ENCODE measurements around the gene DNAH14.
"Not testable (repeated sequence)": the region's sequence is repeated elsewhere in the genome, so short reads cannot be mapped to it uniquely, and the experiment has no call there.

Gene DNAH14

GRCh38 chr1:224923726-224924125, 5.7 kb upstream of the DNAH14 start:
- Histone ChIP-seq H3K27me3 (ENCODE audit: insufficient read depth, low read length) (no peaks in the 10 kb centered on the region), H3K4me3 (ENCODE audit: low read length) (no peak overlapping the region), H3K27ac (ENCODE audit: low read length) (no peak overlapping the region), H3K9me3 (ENCODE audit: insufficient read depth, low read depth, low read length) (no peaks in the 10 kb centered on the region), H3K4me1 (ENCODE audit: insufficient read depth, low read length) (no peaks in the 10 kb centered on the region), H3K36me3 (ENCODE audit: insufficient read depth, low read depth, low read length) (no peaks in the 10 kb centered on the region), H3K9ac (ENCODE audit: low read depth, low read length) (no peak overlapping the region)

GRCh38 chr1:224927631-224928030, 1.8 kb upstream of the DNAH14 start:
- H3K27me3 ChIP-seq (ENCODE audit: insufficient read depth, low read length); H3K4me3 ChIP-seq (ENCODE audit: low read length); H3K36me3 ChIP-seq (ENCODE audit: insufficient read depth, low read depth, low read length); H3K9ac ChIP-seq (ENCODE audit: low read depth, low read length); H3K4me1 ChIP-seq (ENCODE audit: insufficient read depth, low read length); H3K9me3 ChIP-seq (ENCODE audit: insufficient read depth, low read depth, low read length); H3K27ac ChIP-seq (ENCODE audit: low read length): not testable (repeated sequence)

GRCh38 chr1:224928906-224929305, 569 bp upstream of the DNAH14 start:
- H3K4me1 ChIP-seq (ENCODE audit: insufficient read depth, low read length) = no peaks in the 10 kb centered on the region
- H3K4me3 ChIP-seq (ENCODE audit: low read length) = peak overlapping the region; percentile 66
- no peaks in the 10 kb centered on the region for H3K27me3 ChIP-seq (ENCODE audit: insufficient read depth, low read length)
- H3K27ac ChIP-seq (ENCODE audit: low read length) = no peak overlapping the region
- no peak overlapping the region; the same call in 1 of the 2 replicates for H3K9ac ChIP-seq (ENCODE audit: low read depth, low read length)
- H3K9me3 ChIP-seq (ENCODE audit: insufficient read depth, low read depth, low read length) = peaks cover 21% of the 10 kb centered on the region
- no peaks in the 10 kb centered on the region for H3K36me3 ChIP-seq (ENCODE audit: insufficient read depth, low read depth, low read length)

- no peak overlapping the region for H3K9ac ChIP-seq (ENCODE audit: low read depth, low read length)
- no peaks in the 10 kb centered on the region for H3K36me3 ChIP-seq (ENCODE audit: insufficient read depth, low read depth, low read length)
- H3K4me1 ChIP-seq (ENCODE audit: insufficient read depth, low read length) = no peaks in the 10 kb centered on the region
- peaks cover 45% of the 10 kb centered on the region for H3K9me3 ChIP-seq (ENCODE audit: insufficient read depth, low read depth, low read length)
- no peak overlapping the region for H3K4me3 ChIP-seq (ENCODE audit: low read length)
- H3K27me3 ChIP-seq (ENCODE audit: insufficient read depth, low read length) = no peaks in the 10 kb centered on the region
- no peak overlapping the region for H3K27ac ChIP-seq (ENCODE audit: low read length)
Measured at GRCh38 chr1:224931605-224932004, 2.1 kb downstream of the DNAH14 start.

GRCh38 chr1:224932607-224933249, 3.3 kb downstream of the DNAH14 start:
- no peak overlapping the region for H3K27ac ChIP-seq (ENCODE audit: low read length)
- no peak overlapping the region for H3K4me3 ChIP-seq (ENCODE audit: low read length)
- peaks cover 55% of the 10 kb centered on the region for H3K9me3 ChIP-seq (ENCODE audit: insufficient read depth, low read depth, low read length)
- H3K4me1 ChIP-seq (ENCODE audit: insufficient read depth, low read length) = no peaks in the 10 kb centered on the region
- H3K27me3 ChIP-seq (ENCODE audit: insufficient read depth, low read length) = no peaks in the 10 kb centered on the region
- H3K36me3 ChIP-seq (ENCODE audit: insufficient read depth, low read depth, low read length) = no peaks in the 10 kb centered on the region
- H3K9ac ChIP-seq (ENCODE audit: low read depth, low read length) = no peak overlapping the region

- no peaks in the 10 kb centered on the region for H3K4me1 ChIP-seq (ENCODE audit: insufficient read depth, low read length)
- H3K27ac ChIP-seq (ENCODE audit: low read length) = no peak overlapping the region
- H3K9me3 ChIP-seq (ENCODE audit: insufficient read depth, low read depth, low read length) = peaks cover 64% of the 10 kb centered on the region
- no peaks in the 10 kb centered on the region for H3K27me3 ChIP-seq (ENCODE audit: insufficient read depth, low read length)
- no peak overlapping the region for H3K4me3 ChIP-seq (ENCODE audit: low read length)
- H3K9ac ChIP-seq (ENCODE audit: low read depth, low read length) = no peak overlapping the region
- H3K36me3 ChIP-seq (ENCODE audit: insufficient read depth, low read depth, low read length) = no peaks in the 10 kb centered on the region
Measured at GRCh38 chr1:224933584-224933983, 4.1 kb downstream of the DNAH14 start.

- no peak overlapping the region for H3K27ac ChIP-seq (ENCODE audit: low read length)
- H3K27me3 ChIP-seq (ENCODE audit: insufficient read depth, low read length) = no peaks in the 10 kb centered on the region
- no peak overlapping the region for H3K9ac ChIP-seq (ENCODE audit: low read depth, low read length)
- H3K4me1 ChIP-seq (ENCODE audit: insufficient read depth, low read length) = no peaks in the 10 kb centered on the region
- no peak overlapping the region for H3K4me3 ChIP-seq (ENCODE audit: low read length)
- no peaks in the 10 kb centered on the region for H3K36me3 ChIP-seq (ENCODE audit: insufficient read depth, low read depth, low read length)
- peaks cover 54% of the 10 kb centered on the region for H3K9me3 ChIP-seq (ENCODE audit: insufficient read depth, low read depth, low read length)
Measured at GRCh38 chr1:224938652-224939051, 9.2 kb downstream of the DNAH14 start.

GRCh38 chr1:224939844-224940425, 10.5 kb downstream of the DNAH14 start:
- no peaks in the 10 kb centered on the region for H3K27me3 ChIP-seq (ENCODE audit: insufficient read depth, low read length)
- H3K36me3 ChIP-seq (ENCODE audit: insufficient read depth, low read depth, low read length) = no peaks in the 10 kb centered on the region
- no peak overlapping the region for H3K9ac ChIP-seq (ENCODE audit: low read depth, low read length)
- no peak overlapping the region for H3K27ac ChIP-seq (ENCODE audit: low read length)
- H3K9me3 ChIP-seq (ENCODE audit: insufficient read depth, low read depth, low read length) = peaks cover 41% of the 10 kb centered on the region
- H3K4me1 ChIP-seq (ENCODE audit: insufficient read depth, low read length) = no peaks in the 10 kb centered on the region
- H3K4me3 ChIP-seq (ENCODE audit: low read length) = no peak overlapping the region

- H3K9me3 ChIP-seq (ENCODE audit: insufficient read depth, low read depth, low read length) = peaks cover 34% of the 10 kb centered on the region
- not testable (repeated sequence) for H3K36me3 ChIP-seq (ENCODE audit: insufficient read depth, low read depth, low read length); H3K4me1 ChIP-seq (ENCODE audit: insufficient read depth, low read length); H3K4me3 ChIP-seq (ENCODE audit: low read length); H3K9ac ChIP-seq (ENCODE audit: low read depth, low read length); H3K27me3 ChIP-seq (ENCODE audit: insufficient read depth, low read length); H3K27ac ChIP-seq (ENCODE audit: low read length)
Measured at GRCh38 chr1:224940735-224941134, 11.3 kb downstream of the DNAH14 start.

GRCh38 chr1:224945651-224946348, 16.3 kb downstream of the DNAH14 start:
- H3K4me3 ChIP-seq (ENCODE audit: low read length); H3K36me3 ChIP-seq (ENCODE audit: insufficient read depth, low read depth, low read length); H3K4me1 ChIP-seq (ENCODE audit: insufficient read depth, low read length); H3K9ac ChIP-seq (ENCODE audit: low read depth, low read length); H3K27ac ChIP-seq (ENCODE audit: low read length); H3K27me3 ChIP-seq (ENCODE audit: insufficient read depth, low read length); H3K9me3 ChIP-seq (ENCODE audit: insufficient read depth, low read depth, low read length): not testable (repeated sequence)

- H3K9me3 ChIP-seq (ENCODE audit: insufficient read depth, low read depth, low read length); H3K36me3 ChIP-seq (ENCODE audit: insufficient read depth, low read depth, low read length); H3K27ac ChIP-seq (ENCODE audit: low read length); H3K4me3 ChIP-seq (ENCODE audit: low read length); H3K27me3 ChIP-seq (ENCODE audit: insufficient read depth, low read length); H3K4me1 ChIP-seq (ENCODE audit: insufficient read depth, low read length); H3K9ac ChIP-seq (ENCODE audit: low read depth, low read length): not testable (repeated sequence)
Measured at GRCh38 chr1:224946349-224946691, 16.8 kb downstream of the DNAH14 start.

- Histone ChIP-seq H3K9me3 (ENCODE audit: insufficient read depth, low read depth, low read length) (no peaks in the 10 kb centered on the region), H3K4me1 (ENCODE audit: insufficient read depth, low read length) (no peaks in the 10 kb centered on the region), H3K27me3 (ENCODE audit: insufficient read depth, low read length) (no peaks in the 10 kb centered on the region), H3K4me3 (ENCODE audit: low read length) (no peak overlapping the region), H3K36me3 (ENCODE audit: insufficient read depth, low read depth, low read length) (0 out of 2 replicates have a peak, but pooled peaks cover 5% of the 10 kb centered on the region), H3K9ac (ENCODE audit: low read depth, low read length) (no peak overlapping the region), H3K27ac (ENCODE audit: low read length) (no peak overlapping the region)
Measured at GRCh38 chr1:224957696-224958095, 28.2 kb downstream of the DNAH14 start.
